GM18526 (cell line): ENCODE results near the gene ARHGAP12.

Experiments used
- POLR2A ChIP-seq: IDR thresholded peaks from 3 replicates; pipeline ENCODE4 v1.6.1; 2011; ENCODE audit not compliant: insufficient read length; ENCODE audit errors: extremely low read depth

ARHGAP12 gene

DNA sequence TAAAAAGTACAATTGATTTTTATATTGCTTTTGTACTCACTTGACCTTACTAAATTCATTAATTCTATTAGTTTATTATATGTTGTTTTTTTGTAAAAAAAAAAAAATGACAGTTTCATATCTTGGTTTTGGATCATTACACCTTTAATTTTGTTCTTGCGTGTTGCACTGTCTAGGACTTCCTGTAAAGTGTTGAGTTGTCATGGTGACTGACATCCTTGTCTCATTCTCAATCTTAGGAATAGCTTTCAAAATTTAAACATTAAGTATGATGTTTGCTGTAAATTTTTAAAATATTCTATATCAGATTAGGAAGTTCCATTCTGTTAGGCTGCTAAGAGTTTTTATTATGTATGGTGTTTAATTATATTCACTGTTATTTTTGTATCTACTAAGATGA lies 139.1 kb downstream of the ARHGAP12 start:
- TF ChIP-seq POLR2A: no peak

DNA sequence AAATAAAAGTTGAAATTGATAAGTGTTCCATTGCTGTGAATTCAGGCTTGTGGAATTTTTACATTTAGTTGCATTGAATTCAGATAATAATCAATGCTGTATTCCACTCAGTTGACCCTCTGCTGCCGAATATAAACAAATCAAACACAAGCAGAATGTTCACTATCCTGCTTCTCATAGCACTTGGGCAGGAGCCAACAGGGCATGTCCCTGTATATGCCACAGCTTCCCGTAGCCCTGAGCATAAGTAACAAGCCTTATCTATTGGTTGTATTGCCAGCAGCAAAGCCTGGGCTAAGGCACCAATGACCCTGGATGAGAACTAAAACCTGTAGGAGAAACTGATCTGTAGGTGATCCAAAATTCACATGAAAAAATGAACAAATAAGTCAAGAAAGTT lies 145.9 kb downstream of the ARHGAP12 start:
- TF ChIP-seq POLR2A: no peak

DNA sequence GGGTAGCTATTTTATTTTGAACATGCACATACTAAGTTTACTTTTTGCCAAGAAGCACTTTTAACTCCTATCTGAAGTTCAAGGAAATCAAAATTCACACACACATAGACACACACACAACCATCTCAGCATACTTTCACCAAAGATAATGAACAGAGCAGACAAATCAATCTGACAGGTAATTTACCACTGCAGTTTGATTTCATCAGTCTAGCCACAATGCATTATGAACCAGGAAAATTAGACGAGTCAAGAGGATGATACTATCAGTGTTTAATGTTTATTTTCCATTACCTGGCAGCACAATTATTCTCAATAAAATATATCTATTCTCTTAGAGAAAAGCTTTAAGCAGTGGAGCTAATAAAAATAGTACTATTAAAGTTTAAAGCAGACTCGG lies 147.9 kb downstream of the ARHGAP12 start:
- no peak for TF ChIP-seq POLR2A

DNA sequence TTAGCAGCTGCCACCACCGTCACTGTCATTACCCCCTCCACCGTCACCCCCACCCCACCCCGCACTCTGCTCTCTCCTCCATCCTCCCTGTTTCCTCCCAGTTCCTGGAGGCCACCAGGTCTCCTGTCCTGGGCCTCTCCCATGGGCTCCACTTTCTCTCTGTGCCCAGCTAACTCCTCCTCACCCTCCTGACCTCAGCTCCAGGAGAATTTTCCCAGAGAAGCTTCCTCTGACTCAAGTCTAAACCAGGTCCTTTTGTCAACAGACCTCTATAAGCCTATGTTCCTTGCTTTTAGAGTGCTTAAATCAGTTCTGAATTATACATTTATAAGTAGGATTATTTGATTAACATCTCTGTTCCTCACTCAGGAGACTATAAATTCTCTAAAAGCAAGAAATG lies 150.0 kb downstream of the ARHGAP12 start:
- no peak for TF ChIP-seq POLR2A

DNA sequence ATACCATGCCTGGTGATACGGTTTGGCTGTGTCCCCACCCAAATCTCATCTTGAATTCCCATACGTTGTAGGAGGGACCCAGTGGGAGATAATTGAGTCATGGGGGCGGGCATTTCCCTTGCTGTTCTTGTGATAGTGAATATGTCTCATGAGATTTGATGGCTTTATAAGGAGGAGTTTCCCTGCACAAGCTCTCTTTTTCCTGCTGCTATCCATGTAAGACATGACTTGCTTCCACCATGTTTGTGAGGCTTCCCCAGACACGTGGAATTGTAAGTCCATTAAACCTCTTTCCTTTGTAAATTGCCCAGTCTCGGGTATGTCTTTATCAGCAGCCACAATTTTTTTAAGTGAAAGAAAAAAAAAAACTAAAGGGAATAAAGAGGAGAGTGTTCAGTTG lies 152.5 kb downstream of the ARHGAP12 start:
- no peak for TF ChIP-seq POLR2A

DNA sequence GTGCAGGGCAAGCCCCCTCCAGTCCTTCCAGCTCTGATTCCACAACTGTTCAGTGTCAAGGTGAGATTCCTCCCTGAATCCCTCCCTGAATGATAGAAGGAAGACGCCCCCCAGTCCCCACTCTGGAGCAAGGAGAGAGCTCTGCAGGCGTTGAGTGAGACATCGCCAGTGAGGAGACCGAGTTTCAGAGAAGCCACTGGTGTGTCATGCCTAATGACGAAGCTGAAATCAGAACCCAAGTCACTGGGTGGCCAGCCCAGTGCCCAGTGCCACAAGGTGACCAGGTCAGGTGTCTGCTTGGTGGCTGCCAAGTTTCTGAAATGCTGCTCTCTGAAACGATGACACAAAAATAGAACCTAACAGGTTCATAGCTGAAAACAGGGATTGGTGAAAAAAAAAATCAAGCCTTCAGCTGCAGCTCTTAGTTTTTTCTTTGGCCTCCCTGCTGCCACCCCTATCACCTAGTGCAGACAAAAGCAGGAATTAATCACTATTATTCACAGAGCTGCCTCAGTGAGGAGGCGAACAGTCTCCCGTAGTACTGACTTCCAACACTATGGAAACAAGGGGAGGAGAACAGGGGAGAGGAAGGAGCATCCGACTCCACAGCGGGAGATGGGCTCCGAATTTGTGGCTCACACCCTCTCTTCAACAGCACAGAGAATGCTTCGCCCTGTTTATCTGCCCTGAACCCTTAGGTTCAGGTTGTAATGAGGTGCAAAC lies 153.5 kb downstream of the ARHGAP12 start:
- no peak for TF ChIP-seq POLR2A

DNA sequence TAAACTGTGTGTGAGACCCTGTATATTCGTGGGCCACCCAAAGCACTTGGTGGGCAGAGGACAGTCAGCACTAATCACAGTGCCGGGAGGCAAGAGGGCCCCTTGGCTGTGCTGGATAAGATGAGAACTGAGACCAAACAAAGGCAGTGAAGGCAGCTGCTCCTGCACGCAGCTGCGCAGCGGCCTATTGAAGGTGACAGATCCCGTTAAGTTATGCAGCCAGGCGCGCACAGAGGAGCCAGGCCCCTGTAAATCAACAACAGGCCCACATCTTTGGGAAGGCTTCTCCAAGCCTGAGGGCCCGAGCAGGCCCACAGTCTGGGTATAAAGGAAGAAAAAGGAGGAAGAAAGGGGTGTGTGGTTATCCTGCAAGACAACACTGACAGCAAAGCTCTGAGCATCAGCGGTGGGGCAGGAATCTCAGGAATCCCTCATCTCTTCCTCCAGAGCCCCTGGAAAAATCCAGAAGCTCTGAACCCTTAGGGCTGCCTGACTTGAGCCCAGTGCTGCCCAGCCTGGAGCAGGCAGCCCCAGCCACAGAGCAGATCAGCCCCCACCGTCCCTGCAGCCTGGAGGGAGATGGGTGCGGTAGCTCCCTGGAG lies 154.2 kb downstream of the ARHGAP12 start:
- TF ChIP-seq POLR2A: no peak

DNA sequence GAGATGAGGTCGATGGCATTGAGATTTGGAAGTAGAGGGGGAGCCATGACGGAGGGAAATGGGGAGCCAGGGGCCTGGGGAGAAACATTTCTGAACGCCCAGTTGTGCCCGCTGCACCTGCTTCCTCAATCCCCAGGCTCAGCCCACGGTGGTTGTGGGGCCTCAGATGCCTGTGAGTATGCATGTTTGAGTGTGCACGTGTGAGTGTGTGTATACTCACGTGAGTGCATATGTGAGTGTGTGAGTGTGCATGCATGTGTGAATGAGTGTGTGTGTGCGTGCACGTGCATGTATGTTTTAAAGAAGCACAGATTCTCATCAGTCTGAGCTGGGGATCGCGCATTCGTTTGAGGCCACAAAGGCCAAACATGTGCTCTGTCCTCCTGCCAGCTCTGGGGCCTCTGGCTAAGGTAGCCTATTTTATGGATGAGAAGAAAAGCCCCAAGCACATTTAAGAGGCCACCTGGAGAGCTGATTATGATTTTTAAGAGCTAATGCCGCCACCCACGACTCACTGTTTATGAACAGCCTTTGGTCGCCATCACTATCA lies 154.8 kb downstream of the ARHGAP12 start:
- TF ChIP-seq POLR2A: no peak

DNA sequence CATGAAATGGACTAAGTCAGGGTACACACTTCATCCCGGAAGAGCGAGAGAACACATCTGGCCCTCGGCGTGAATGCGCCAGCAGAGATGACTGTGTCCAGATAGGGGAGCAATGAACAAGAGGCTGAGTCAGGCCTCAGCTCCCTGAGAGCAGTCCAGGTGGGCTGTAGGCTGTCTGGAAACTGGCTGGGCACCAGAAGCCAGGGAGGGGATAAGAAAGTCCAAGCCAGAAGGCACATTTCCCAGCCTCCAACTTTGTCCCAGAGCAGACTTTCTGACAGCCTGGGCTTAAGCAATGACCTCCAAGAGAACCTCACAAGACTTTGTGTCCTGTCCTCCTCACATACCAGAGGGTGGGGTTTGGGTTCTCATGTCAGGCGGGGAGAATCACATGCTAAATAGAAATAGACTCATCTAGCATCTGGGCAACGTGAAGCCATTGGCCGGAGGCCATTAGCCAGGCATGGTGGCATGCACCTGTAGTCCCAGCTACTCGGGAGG lies 157.2 kb downstream of the ARHGAP12 start:
- no peak for TF ChIP-seq POLR2A

DNA sequence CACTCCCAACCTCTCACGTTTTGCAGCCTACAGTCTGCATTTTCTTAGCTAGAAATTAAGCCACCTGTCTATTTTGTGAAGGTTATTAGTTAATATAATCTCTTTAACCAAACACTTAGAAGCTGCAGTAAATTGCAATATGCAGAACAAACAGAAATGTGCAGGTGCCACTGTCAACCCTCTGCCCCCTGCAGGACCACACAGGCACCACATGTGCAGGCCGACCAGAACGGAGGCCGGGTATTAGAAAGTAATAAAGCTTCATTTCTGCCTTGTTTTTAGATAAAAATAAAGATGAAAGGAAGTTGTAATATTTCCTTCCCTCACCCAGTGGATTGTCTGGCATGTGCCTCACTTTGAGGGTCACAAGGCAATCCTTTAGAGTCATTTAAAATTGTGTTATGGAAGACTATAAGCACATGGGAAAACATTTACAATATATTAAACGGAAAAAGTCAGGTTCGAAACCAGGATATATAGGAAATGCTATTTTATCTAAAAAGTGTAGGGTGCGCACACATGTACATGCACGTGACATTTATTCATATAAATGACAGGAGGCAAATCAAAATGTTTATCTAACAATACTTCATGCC lies 158.2 kb downstream of the ARHGAP12 start:
- no peak for TF ChIP-seq POLR2A

DNA sequence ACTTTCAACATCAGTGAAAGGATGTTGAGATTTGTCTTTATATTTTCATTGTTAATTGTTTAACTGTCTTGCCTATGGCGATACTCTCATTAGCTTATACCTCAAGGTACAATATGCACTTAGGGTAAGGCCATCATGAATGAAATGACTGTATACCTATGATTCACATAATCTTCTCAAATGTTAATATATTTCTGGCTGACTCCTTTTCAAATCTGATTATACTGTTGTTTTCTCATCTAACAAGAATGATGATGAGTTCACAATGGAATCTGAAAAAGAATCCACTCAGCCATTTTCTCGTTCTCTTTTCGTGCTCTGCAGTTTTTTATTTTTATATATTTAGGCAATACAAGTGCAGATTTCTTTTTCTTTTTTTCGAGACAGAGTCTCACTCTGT lies 159.1 kb downstream of the ARHGAP12 start:
- no peak for TF ChIP-seq POLR2A

DNA sequence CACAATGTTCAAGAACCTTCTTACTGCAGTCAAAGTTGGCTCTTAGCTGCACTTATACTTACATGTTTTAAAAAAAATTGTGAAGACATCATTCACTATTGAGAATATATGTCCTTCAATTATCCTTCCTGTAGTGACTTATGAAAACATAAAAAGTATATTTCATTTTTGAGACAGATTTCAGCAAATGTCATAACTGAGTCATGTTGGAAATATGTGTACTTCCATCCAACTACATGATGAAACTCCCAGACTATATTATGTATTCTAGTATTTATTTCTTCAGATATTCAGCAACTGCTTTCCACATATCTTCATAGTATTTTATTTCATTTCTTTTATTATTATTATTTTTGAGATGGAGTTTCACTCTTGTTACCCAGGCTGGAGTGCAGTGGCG lies 160.2 kb downstream of the ARHGAP12 start:
- no peak for TF ChIP-seq POLR2A

DNA sequence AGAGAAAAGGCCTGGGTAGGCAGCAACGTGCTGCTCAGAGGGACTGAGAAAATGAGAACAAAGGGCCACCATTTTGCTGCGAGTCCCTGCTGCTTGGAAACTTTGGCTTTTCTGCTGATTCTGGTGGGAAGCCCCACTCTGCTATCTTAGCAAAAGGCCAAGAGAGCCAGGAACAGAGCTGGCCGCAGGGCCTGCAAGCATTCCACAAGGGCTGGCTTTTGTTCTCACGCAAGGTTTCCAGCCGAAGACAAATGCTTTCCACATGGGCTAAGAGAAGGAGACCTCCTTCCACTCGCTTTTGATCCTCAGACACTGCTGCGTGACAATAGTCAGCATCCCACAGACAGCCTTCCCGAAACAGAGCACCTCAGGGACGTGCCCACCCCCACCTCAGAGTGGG lies 163.1 kb downstream of the ARHGAP12 start:
- no peak for TF ChIP-seq POLR2A

DNA sequence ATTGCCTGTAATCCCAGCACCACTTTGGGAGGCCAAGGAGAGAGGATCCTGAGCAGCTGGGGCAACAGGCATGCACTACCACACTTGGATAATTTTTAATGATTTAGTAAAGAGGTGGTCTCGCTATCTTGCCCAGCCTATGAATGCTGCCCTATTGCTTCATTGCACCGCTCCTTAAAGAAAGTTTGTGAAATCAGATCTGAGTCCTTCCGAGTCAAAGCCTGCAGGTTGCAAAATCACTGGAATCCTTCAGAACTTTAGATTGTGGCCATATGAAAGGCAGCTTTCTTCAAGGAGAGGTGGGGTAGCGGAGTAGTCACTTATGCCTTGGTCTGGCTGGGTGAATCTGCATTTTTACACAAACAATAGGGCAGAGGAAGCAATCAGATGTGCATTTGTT lies 166.3 kb downstream of the ARHGAP12 start:
- TF ChIP-seq POLR2A: no peak

DNA sequence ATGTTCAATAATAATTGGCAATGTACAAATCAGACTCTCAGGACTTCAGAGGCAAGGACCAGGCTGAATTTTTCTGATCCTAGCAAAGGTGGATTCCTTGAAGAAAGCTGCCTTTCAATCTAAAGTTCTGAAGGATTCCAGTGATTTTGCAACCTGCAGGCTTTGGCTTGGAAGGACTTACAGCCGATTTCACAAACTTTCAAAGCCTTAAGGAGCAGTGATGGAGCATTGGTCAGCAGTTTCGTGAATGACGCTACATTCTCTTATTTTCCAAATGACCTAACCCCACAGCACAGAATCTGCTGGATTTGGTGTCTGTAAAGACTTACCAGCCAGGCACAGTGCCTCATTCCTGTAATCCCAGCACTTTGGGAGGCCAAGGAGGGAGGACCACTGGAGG lies 167.5 kb downstream of the ARHGAP12 start:
- TF ChIP-seq POLR2A: no peak

DNA sequence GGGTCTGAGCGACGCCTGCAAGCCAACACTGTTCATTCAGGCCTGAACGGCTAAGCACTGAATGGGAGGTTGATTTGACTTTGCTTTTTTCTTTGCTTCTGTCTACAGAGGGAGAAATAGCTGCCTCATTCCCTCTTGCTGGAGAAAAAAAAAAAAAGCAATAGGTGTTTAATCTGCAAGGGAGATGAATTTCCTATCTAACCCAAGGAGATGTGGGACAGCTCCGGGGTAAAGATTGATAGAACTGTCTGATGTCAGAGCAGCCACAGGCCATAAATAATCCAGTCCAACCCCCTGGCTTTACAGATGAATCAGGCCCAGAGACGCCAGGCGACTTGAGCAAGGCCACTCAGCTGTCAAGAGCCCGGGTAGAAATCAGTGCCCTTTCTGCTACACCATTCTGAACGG lies 168.0 kb downstream of the ARHGAP12 start:
- TF ChIP-seq POLR2A: no peak
